K562 (cell line): Measurements from ENCODE around the gene C22orf39. TPM values are rescaled to one million over a fixed set of nuclear protein-coding genes. Genes with fewer than 3 reads are reported as not detected.

Experiments
- POLR3A ChIP-seq: IDR thresholded peaks from 2 replicates; pipeline ENCODE4 v1.6.1; 2011; ENCODE audit warnings: borderline replicate concordance, mild to moderate bottlenecking, moderate library complexity; ENCODE audit not compliant: insufficient read length, insufficient read depth; ENCODE audit errors: extremely low read depth
- ZFP1 ChIP-seq: fragments of 450-650 bp; formaldehyde crosslinking; IDR thresholded peaks from 2 replicates; pipeline ENCODE4 v1.4.0; 2020; ENCODE audit warnings: mild to moderate bottlenecking, mixed read lengths
- ZKSCAN8 ChIP-seq: fragments of 200-800 bp; sonication (Bioruptor generic); IDR thresholded peaks from 2 replicates; pipeline ENCODE4 v1.6.1; 2016; ENCODE audit warnings: missing genetic modification characterization, missing compliant biosample characterization
- ZNF57 ChIP-seq: fragments of 450-650 bp; formaldehyde crosslinking; IDR thresholded peaks from 2 replicates; pipeline ENCODE4 v1.4.0; 2020; ENCODE audit warnings: mild to moderate bottlenecking, moderate library complexity
- ZNF589 ChIP-seq: fragments of 200-800 bp; sonication (Bioruptor generic); IDR thresholded peaks from 2 replicates; pipeline ENCODE4 v1.6.1; 2016; ENCODE audit warnings: low read depth, missing genetic modification characterization, missing compliant biosample characterization
- polyA plus RNA-seq, 8 experiments: library from polyadenylated mRNA; depleted of rRNA in 4 of 8; stranded (reverse) in 5 of 8; unstranded in 3 of 8; fragments of >200 nt; fragmentation: Nextera tagmentation in 2 of 8; fragmentation: Illumina TruSeq in 1 of 8; extraction: Ambion mirVana in 2 of 8; extraction: Trizol in 1 of 8; gene quantifications; 2 replicates each; pipeline versions ENCODE4 v1.2.1 to v1.2.3, GENCODE V29; 2011 to 2014; ENCODE audit warnings: inconsistent platforms in 1 of 8, missing spikeins in 1 of 8
- total RNA-seq, 7 experiments: library from RNA; depleted of rRNA in 6 of 7; stranded (reverse); fragments of >200 nt in 6 of 7; fragmentation: Illumina TruSeq in 2 of 7; extraction: Trizol in 2 of 7; gene quantifications; 2 replicates each; pipeline versions ENCODE4 v1.2.1 to v1.2.3, GENCODE V29; 2011 to 2021; ENCODE audit warnings: low replicate concordance in 1 of 7
- TF ChIP-seq, protein P1 (sequence below): fragments of 250-450 bp; sonication (Bioruptor Pico); IDR thresholded peaks from 2 replicates; pipeline ENCODE4 v1.5.1; 2021; ENCODE audit warnings: mild to moderate bottlenecking
- TF ChIP-seq, protein P2 (sequence below): fragments of 450-650 bp; IDR thresholded peaks from 2 replicates; pipeline ENCODE4 v1.6.1; 2017; ENCODE audit warnings: antibody characterized with exemption, mild to moderate bottlenecking
- TF ChIP-seq, protein P3 (sequence below): fragments of 200-800 bp; sonication (Bioruptor generic); IDR thresholded peaks from 2 replicates; pipeline ENCODE4 v1.6.1; 2016; ENCODE audit warnings: missing genetic modification characterization, missing compliant biosample characterization
- TF ChIP-seq, protein P4 (sequence below): fragments of 200-400 bp; formaldehyde crosslinking; IDR thresholded peaks from 2 replicates; pipeline ENCODE4 v1.6.1; 2017; ENCODE audit warnings: mild to moderate bottlenecking, low read depth, low read length, moderate library complexity
- TF ChIP-seq, protein P5 (sequence below), 2 experiments: fragments of 450-650 bp in 1 of 2; sonication (generic) in 1 of 2; formaldehyde crosslinking; conservative IDR thresholded peaks; 2 replicates each; pipeline versions ENCODE4 v1.4.0 to v1.8.1; 2020 to 2022; ENCODE audit warnings: mild to moderate bottlenecking in 1 of 2, missing genetic modification reagents in 1 of 2

C22orf39 gene
- total and polyA plus RNA-seq, 9 of the 15 experiments (the other 6 are each of a cell fraction or from before 2014, with no cell fraction given): 20.4 to 139 (median 66.8) TPM

DNA sequence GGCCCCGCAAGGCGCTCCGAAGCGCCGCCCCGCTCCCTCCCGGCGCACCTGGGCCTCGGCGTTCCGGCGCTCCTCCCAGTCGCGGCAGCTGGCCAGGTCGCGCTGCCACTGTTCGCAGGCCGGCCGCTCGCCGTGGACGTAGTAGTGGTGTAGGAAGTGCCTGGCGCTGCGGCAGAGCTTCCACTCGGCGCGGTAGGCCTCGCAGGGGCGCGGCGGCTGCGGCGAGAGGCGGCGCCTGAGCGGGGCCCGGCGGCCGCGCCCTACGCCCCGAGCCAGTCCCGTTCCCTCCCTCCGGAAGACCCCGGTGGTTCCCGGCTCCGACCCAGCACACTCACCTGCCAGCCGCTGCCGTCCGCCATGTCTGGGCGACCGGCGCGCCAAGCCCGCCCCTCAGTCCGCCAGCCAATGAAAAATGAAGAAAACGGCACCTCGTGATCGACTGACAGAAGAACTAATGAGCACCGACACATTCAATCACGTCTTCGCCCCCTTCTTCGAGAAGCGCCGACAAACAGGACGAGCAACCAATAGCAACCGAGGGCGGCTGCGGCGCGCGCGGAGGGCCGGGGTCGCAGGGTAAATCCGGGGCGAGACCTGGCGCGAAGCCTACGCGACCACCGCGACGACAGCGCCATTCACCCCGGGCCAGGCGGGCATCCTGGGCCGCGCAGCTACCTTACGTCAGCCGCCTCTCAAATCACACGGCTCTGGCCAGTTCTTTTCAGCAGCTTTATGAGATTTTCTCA is at the start of gene C22orf39 (continued):
- TF ChIP-seq, protein P1, sequence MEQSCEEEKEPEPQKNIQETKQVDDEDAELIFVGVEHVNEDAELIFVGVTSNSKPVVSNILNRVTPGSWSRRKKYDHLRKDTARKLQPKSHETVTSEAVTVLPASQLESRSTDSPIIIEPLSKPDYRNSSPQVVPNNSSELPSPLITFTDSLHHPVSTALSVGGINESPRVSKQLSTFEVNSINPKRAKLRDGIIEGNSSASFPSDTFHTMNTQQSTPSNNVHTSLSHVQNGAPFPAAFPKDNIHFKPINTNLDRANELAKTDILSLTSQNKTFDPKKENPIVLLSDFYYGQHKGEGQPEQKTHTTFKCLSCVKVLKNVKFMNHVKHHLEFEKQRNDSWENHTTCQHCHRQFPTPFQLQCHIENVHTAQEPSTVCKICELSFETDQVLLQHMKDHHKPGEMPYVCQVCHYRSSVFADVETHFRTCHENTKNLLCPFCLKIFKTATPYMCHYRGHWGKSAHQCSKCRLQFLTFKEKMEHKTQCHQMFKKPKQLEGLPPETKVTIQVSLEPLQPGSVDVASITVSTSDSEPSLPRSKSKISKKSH: peak; percentile 82
- TF ChIP-seq ZFP1 (no peak), POLR3A (no peak), ZNF57 (CRISPR knock-in tag) (0 out of 2 replicates have a peak, but pooled peaks have one; percentile 73), ZNF589 (no peak), ZKSCAN8 (CRISPR knock-in tag) (no peak)
- TF ChIP-seq, protein P2, sequence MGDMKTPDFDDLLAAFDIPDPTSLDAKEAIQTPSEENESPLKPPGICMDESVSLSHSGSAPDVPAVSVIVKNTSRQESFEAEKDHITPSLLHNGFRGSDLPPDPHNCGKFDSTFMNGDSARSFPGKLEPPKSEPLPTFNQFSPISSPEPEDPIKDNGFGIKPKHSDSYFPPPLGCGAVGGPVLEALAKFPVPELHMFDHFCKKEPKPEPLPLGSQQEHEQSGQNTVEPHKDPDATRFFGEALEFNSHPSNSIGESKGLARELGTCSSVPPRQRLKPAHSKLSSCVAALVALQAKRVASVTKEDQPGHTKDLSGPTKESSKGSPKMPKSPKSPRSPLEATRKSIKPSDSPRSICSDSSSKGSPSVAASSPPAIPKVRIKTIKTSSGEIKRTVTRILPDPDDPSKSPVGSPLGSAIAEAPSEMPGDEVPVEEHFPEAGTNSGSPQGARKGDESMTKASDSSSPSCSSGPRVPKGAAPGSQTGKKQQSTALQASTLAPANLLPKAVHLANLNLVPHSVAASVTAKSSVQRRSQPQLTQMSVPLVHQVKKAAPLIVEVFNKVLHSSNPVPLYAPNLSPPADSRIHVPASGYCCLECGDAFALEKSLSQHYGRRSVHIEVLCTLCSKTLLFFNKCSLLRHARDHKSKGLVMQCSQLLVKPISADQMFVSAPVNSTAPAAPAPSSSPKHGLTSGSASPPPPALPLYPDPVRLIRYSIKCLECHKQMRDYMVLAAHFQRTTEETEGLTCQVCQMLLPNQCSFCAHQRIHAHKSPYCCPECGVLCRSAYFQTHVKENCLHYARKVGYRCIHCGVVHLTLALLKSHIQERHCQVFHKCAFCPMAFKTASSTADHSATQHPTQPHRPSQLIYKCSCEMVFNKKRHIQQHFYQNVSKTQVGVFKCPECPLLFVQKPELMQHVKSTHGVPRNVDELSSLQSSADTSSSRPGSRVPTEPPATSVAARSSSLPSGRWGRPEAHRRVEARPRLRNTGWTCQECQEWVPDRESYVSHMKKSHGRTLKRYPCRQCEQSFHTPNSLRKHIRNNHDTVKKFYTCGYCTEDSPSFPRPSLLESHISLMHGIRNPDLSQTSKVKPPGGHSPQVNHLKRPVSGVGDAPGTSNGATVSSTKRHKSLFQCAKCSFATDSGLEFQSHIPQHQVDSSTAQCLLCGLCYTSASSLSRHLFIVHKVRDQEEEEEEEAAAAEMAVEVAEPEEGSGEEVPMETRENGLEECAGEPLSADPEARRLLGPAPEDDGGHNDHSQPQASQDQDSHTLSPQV: no peak
- TF ChIP-seq, protein P3, sequence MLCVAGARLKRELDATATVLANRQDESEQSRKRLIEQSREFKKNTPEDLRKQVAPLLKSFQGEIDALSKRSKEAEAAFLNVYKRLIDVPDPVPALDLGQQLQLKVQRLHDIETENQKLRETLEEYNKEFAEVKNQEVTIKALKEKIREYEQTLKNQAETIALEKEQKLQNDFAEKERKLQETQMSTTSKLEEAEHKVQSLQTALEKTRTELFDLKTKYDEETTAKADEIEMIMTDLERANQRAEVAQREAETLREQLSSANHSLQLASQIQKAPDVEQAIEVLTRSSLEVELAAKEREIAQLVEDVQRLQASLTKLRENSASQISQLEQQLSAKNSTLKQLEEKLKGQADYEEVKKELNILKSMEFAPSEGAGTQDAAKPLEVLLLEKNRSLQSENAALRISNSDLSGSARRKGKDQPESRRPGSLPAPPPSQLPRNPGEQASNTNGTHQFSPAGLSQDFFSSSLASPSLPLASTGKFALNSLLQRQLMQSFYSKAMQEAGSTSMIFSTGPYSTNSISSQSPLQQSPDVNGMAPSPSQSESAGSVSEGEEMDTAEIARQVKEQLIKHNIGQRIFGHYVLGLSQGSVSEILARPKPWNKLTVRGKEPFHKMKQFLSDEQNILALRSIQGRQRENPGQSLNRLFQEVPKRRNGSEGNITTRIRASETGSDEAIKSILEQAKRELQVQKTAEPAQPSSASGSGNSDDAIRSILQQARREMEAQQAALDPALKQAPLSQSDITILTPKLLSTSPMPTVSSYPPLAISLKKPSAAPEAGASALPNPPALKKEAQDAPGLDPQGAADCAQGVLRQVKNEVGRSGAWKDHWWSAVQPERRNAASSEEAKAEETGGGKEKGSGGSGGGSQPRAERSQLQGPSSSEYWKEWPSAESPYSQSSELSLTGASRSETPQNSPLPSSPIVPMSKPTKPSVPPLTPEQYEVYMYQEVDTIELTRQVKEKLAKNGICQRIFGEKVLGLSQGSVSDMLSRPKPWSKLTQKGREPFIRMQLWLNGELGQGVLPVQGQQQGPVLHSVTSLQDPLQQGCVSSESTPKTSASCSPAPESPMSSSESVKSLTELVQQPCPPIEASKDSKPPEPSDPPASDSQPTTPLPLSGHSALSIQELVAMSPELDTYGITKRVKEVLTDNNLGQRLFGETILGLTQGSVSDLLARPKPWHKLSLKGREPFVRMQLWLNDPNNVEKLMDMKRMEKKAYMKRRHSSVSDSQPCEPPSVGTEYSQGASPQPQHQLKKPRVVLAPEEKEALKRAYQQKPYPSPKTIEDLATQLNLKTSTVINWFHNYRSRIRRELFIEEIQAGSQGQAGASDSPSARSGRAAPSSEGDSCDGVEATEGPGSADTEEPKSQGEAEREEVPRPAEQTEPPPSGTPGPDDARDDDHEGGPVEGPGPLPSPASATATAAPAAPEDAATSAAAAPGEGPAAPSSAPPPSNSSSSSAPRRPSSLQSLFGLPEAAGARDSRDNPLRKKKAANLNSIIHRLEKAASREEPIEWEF (CRISPR knock-in tag): no peak
- TF ChIP-seq, protein P4, sequence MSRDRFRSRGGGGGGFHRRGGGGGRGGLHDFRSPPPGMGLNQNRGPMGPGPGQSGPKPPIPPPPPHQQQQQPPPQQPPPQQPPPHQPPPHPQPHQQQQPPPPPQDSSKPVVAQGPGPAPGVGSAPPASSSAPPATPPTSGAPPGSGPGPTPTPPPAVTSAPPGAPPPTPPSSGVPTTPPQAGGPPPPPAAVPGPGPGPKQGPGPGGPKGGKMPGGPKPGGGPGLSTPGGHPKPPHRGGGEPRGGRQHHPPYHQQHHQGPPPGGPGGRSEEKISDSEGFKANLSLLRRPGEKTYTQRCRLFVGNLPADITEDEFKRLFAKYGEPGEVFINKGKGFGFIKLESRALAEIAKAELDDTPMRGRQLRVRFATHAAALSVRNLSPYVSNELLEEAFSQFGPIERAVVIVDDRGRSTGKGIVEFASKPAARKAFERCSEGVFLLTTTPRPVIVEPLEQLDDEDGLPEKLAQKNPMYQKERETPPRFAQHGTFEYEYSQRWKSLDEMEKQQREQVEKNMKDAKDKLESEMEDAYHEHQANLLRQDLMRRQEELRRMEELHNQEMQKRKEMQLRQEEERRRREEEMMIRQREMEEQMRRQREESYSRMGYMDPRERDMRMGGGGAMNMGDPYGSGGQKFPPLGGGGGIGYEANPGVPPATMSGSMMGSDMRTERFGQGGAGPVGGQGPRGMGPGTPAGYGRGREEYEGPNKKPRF: no peak
- TF ChIP-seq, protein P5, sequence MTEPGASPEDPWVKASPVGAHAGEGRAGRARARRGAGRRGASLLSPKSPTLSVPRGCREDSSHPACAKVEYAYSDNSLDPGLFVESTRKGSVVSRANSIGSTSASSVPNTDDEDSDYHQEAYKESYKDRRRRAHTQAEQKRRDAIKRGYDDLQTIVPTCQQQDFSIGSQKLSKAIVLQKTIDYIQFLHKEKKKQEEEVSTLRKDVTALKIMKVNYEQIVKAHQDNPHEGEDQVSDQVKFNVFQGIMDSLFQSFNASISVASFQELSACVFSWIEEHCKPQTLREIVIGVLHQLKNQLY (CRISPR knock-in tag; conservative IDR thresholded peaks at IDR 0.05): 0 out of 4 replicates have a peak, but pooled peaks of 1 of the 2 experiments have one; percentile 11
